ENCODE results near the gene LCLAT1. TPM values are rescaled to one million over a fixed set of nuclear protein-coding genes. Genes with fewer than 3 reads are reported as not detected.

Gene LCLAT1
- polyA plus RNA-seq, 1 donor (not counting 4 experiments of a cell fraction or from before 2014, with no cell fraction given), result 17.1 TPM

GRCh38 chr2:30582521-30582920 lies 135.5 kb downstream of the LCLAT1 start:
- Histone ChIP-seq H2AFZ (ENCODE audit: control insufficient read depth, low read length) (no peak overlapping the region), H4K20me1 (ENCODE audit: control insufficient read depth, extremely low read depth, insufficient read depth, low read length) (no peaks in the 10 kb centered on the region), H3K79me2 (ENCODE audit: control insufficient read depth, insufficient read depth, low read length) (no peaks in the 10 kb centered on the region), H3K36me3 (ENCODE audit: control insufficient read depth in 2 of 2, extremely low read depth in 1 of 2, insufficient read depth in 2 of 2, low read length in 2 of 2) (no peaks in the 10 kb centered on the region), H3K27me3 (ENCODE audit: control insufficient read depth, extremely low read depth, insufficient read depth, low read length) (no peaks in the 10 kb centered on the region), H3K27ac (ENCODE audit: control insufficient read depth, insufficient read depth, low read length) (no peak overlapping the region), H3K9me3 (ENCODE audit: control insufficient read depth, low read depth, low read length) (no peaks in the 10 kb centered on the region), H3K4me2 (ENCODE audit: control insufficient read depth, extremely low read depth, insufficient read depth, low read depth, low read length) (no peak overlapping the region), H3K4me1 (ENCODE audit: control insufficient read depth, extremely low read depth, insufficient read depth, low read length) (no peaks in the 10 kb centered on the region), H3K9me1 (ENCODE audit: control insufficient read depth, extremely low read depth, insufficient read depth, low read length) (no peaks in the 10 kb centered on the region), H3K4me3 (ENCODE audit: control insufficient read depth in 2 of 3, extremely low read depth in 1 of 3, insufficient read depth in 2 of 3, low read depth in 1 of 3, low read length in 3 of 3) (no peak overlapping the region), H3K9ac (ENCODE audit: control insufficient read depth, extremely low read depth, insufficient read depth, low read length) (no peak overlapping the region)
- no peak for TF ChIP-seq CTCF (optimal IDR thresholded peaks at IDR 0.05 in 1 of 3, IDR thresholded peaks at IDR 0.05 in 1 of 3, conservative IDR thresholded peaks at IDR 0.05 in 1 of 3; ENCODE audit: extremely low read depth in 1 of 3, insufficient read depth in 2 of 3, low read length in 3 of 3)
- TF ChIP-seq EZH2 (IDR thresholded peaks at IDR 0.05; ENCODE audit: low read length), result no peak
- FAIRE-seq (no peak), DNase-seq (ENCODE audit: low read depth, low spot score) (no peak)
- dilution Hi-C loops (cut with MboI; ENCODE audit: extremely low pct_ligation_motif_present, low sequenced_read_pairs), result no loop called here

GRCh38 chr2:30583204-30583749 lies 136.2 kb downstream of the LCLAT1 start:
- Histone ChIP-seq H2AFZ (ENCODE audit: control insufficient read depth, low read length) (no peak overlapping the region), H3K4me1 (ENCODE audit: control insufficient read depth, extremely low read depth, insufficient read depth, low read length) (no peaks in the 10 kb centered on the region), H3K4me3 (ENCODE audit: control insufficient read depth in 2 of 3, extremely low read depth in 1 of 3, insufficient read depth in 2 of 3, low read depth in 1 of 3, low read length in 3 of 3) (no peak overlapping the region), H3K27me3 (ENCODE audit: control insufficient read depth, extremely low read depth, insufficient read depth, low read length) (no peaks in the 10 kb centered on the region), H3K79me2 (ENCODE audit: control insufficient read depth, insufficient read depth, low read length) (no peaks in the 10 kb centered on the region), H3K4me2 (ENCODE audit: control insufficient read depth, extremely low read depth, insufficient read depth, low read depth, low read length) (no peak overlapping the region), H3K36me3 (ENCODE audit: control insufficient read depth in 2 of 2, extremely low read depth in 1 of 2, insufficient read depth in 2 of 2, low read length in 2 of 2) (no peaks in the 10 kb centered on the region), H3K27ac (ENCODE audit: control insufficient read depth, insufficient read depth, low read length) (no peak overlapping the region), H3K9ac (ENCODE audit: control insufficient read depth, extremely low read depth, insufficient read depth, low read length) (no peak overlapping the region), H3K9me3 (ENCODE audit: control insufficient read depth, low read depth, low read length) (no peaks in the 10 kb centered on the region), H3K9me1 (ENCODE audit: control insufficient read depth, extremely low read depth, insufficient read depth, low read length) (no peaks in the 10 kb centered on the region), H4K20me1 (ENCODE audit: control insufficient read depth, extremely low read depth, insufficient read depth, low read length) (no peaks in the 10 kb centered on the region)
- dilution Hi-C loops (cut with MboI; ENCODE audit: extremely low pct_ligation_motif_present, low sequenced_read_pairs), result no loop called here
- no peak for DNase-seq (ENCODE audit: low read depth, low spot score)
- no peak for FAIRE-seq
- TF ChIP-seq EZH2 (IDR thresholded peaks at IDR 0.05; ENCODE audit: low read length) (no peak), CTCF (optimal IDR thresholded peaks at IDR 0.05 in 1 of 3, IDR thresholded peaks at IDR 0.05 in 1 of 3, conservative IDR thresholded peaks at IDR 0.05 in 1 of 3; ENCODE audit: extremely low read depth in 1 of 3, insufficient read depth in 2 of 3, low read length in 3 of 3) (no peak)
